Uterus (tissue), 4 donors: ENCODE results near the gene GPER1. TPM values are rescaled to one million over a fixed set of nuclear protein-coding genes. Genes with fewer than 3 reads are reported as not detected.

Experiments
- DNase-seq, 2 donors: peaks; one replicate each; pipeline ENCODE4 v3.0.0-alpha.2; 2019 to 2020
- H3K27ac ChIP-seq, 2 donors: fragments of 200-600 bp; sonication (generic); 1 replicate in 1 of 2; 2 replicates in 1 of 2; pipeline ENCODE4 v1.5.1; 2016 to 2018
- H3K27me3 ChIP-seq, 2 donors: fragments of 200-600 bp; sonication (generic); one replicate each; pipeline ENCODE4 v1.5.1; 2018 to 2019; ENCODE audit warnings: control low read depth in 1 of 2
- H3K36me3 ChIP-seq, 2 donors: fragments of 200-600 bp; sonication (generic); one replicate each; pipeline ENCODE4 v1.5.1; 2019; ENCODE audit warnings: control low read depth in 1 of 2
- H3K4me1 ChIP-seq, 2 donors: fragments of 200-600 bp; sonication (generic); one replicate each; pipeline ENCODE4 v1.5.1; 2018 to 2019; ENCODE audit warnings: control low read depth in 1 of 2
- H3K4me3 ChIP-seq, 2 donors: fragments of 200-600 bp; sonication (generic); 1 replicate in 1 of 2; 2 replicates in 1 of 2; pipeline ENCODE4 v1.5.1; 2018 to 2019; ENCODE audit warnings: mild to moderate bottlenecking in 1 of 2
- H3K9me3 ChIP-seq, 2 donors: fragments of 200-600 bp; sonication (generic); one replicate each; pipeline ENCODE4 v1.5.1; 2019; ENCODE audit warnings: control low read depth in 1 of 2
- CTCF ChIP-seq, 4 experiments: fragments of 200-600 bp in 2 of 4; fragments of 450-650 bp in 2 of 4; sonication (generic) in 2 of 4; IDR thresholded peaks; one replicate each; pipeline ENCODE4 v1.5.1; 2016 to 2019; ENCODE audit warnings: antibody characterized with exemption in 4 of 4, mild to moderate bottlenecking in 2 of 4, moderate library complexity in 1 of 4
- POLR2A ChIP-seq, 2 donors: fragments of 450-650 bp; IDR thresholded peaks; one replicate each; pipeline ENCODE4 v1.6.1; 2016; ENCODE audit warnings: antibody characterized with exemption in 2 of 2, mild to moderate bottlenecking in 1 of 2, moderate library complexity in 1 of 2
- intact Hi-C: fragments of 100-400 bp; cut with DNase I; formaldehyde crosslinking; loops from one replicate; pipeline ENCODE4 v1.15.1; 2023; ENCODE audit warnings: low total_unique reads
- total RNA-seq, 4 donors: library from RNA; depleted of rRNA in 3 of 4; stranded (reverse); fragments of >200 nt in 3 of 4; gene quantifications; one replicate each; pipeline versions ENCODE4 v1.1.0 to v1.2.4, GENCODE V29; 2014 to 2023
- donor health status: DM: yes; HTN: yes; CAD: no.

Gene GPER1
- total RNA-seq, 4 donors from 2014 or later = 1.3 to 10.6 (median 5.0) TPM

GRCh38 chr7:1105189-1105588 is 17.3 kb downstream of the GPER1 start:
- Histone ChIP-seq H3K27me3 (no peaks in the 10 kb centered on the region), H3K9me3 (no peaks in the 10 kb centered on the region), H3K27ac (no peak overlapping the region), H3K4me3 (no peak overlapping the region), H3K4me1 (no peaks in the 10 kb centered on the region), H3K36me3 (no peaks in the 10 kb centered on the region)
- no peak for DNase-seq
- intact Hi-C loops = no loop called here
- TF ChIP-seq POLR2A (IDR thresholded peaks at IDR 0.05) = no peak
- TF ChIP-seq CTCF (IDR thresholded peaks at IDR 0.05) = no peak

- Histone ChIP-seq H3K4me1 (no peaks in the 10 kb centered on the region), H3K36me3 (no peaks in the 10 kb centered on the region), H3K27ac (no peak overlapping the region), H3K27me3 (no peaks in the 10 kb centered on the region), H3K9me3 (no peaks in the 10 kb centered on the region), H3K4me3 (no peak overlapping the region)
- intact Hi-C loops = no loop called here
- TF ChIP-seq CTCF (IDR thresholded peaks at IDR 0.05) = no peak
- TF ChIP-seq POLR2A (IDR thresholded peaks at IDR 0.05) = no peak
- no peak for DNase-seq
Measured at GRCh38 chr7:1106063-1106792, 18.3 kb downstream of the GPER1 start.

- H3K9me3 ChIP-seq = no peaks in the 10 kb centered on the region
- no peaks in the 10 kb centered on the region for H3K27me3 ChIP-seq
- TF ChIP-seq POLR2A (IDR thresholded peaks at IDR 0.05) (no peak), CTCF (IDR thresholded peaks at IDR 0.05) (no peak)
- H3K4me1 ChIP-seq = no peaks in the 10 kb centered on the region
- H3K4me3 ChIP-seq = no peak overlapping the region
- H3K27ac ChIP-seq = no peak overlapping the region
- no peaks in the 10 kb centered on the region for H3K36me3 ChIP-seq
- DNase-seq = no peak
- intact Hi-C loops = no loop called here
Measured at GRCh38 chr7:1106793-1107421, 19.0 kb downstream of the GPER1 start.

GRCh38 chr7:1108264-1108920 is 20.5 kb downstream of the GPER1 start:
- H3K27me3 ChIP-seq = no peaks in the 10 kb centered on the region
- no peak overlapping the region for H3K4me3 ChIP-seq
- H3K4me1 ChIP-seq = no peaks in the 10 kb centered on the region
- H3K36me3 ChIP-seq = no peaks in the 10 kb centered on the region
- no peak overlapping the region for H3K27ac ChIP-seq
- DNase-seq = no peak
- intact Hi-C loops = no loop called here
- no peaks in the 10 kb centered on the region for H3K9me3 ChIP-seq
- TF ChIP-seq CTCF (IDR thresholded peaks at IDR 0.05) = no peak
- no peak for TF ChIP-seq POLR2A (IDR thresholded peaks at IDR 0.05)
